NOMO-1 treated with DMSO at 0.1 percent for 48 hours (cell line): ENCODE results near the gene OOSP3.

Experiments
- DNase-seq: peaks from one replicate; lab custom pipeline; 2025; ENCODE audit not compliant: unreplicated experiment; lab: John Stamatoyannopoulos, UW

The OOSP3 gene

GRCh38 chr11:59943997-59944714, 65.6 kb downstream of the OOSP3 start:
- no peak for DNase-seq

- DNase-seq, result no peak
Observed at GRCh38 chr11:59944720-59945119, 66.1 kb downstream of the OOSP3 start.
